Loucy (cell line): ENCODE measurements around the gene AIRE.

ENCODE experiments used
- EZH2phosphoT487 ChIP-seq: fragments of 200-600 bp; IDR thresholded peaks from 2 replicates; pipeline ENCODE4 v1.6.1; 2018; ENCODE audit warnings: antibody characterized with exemption, mild to moderate bottlenecking, moderate library complexity, borderline replicate concordance
- TF ChIP-seq, protein P1 (sequence below): fragments of 200-600 bp; sonication (generic); conservative IDR thresholded peaks from 2 replicates; pipeline ENCODE4 v1.5.1; 2014; ENCODE audit warnings: mild to moderate bottlenecking, antibody characterized with exemption, low read length

DNA sequence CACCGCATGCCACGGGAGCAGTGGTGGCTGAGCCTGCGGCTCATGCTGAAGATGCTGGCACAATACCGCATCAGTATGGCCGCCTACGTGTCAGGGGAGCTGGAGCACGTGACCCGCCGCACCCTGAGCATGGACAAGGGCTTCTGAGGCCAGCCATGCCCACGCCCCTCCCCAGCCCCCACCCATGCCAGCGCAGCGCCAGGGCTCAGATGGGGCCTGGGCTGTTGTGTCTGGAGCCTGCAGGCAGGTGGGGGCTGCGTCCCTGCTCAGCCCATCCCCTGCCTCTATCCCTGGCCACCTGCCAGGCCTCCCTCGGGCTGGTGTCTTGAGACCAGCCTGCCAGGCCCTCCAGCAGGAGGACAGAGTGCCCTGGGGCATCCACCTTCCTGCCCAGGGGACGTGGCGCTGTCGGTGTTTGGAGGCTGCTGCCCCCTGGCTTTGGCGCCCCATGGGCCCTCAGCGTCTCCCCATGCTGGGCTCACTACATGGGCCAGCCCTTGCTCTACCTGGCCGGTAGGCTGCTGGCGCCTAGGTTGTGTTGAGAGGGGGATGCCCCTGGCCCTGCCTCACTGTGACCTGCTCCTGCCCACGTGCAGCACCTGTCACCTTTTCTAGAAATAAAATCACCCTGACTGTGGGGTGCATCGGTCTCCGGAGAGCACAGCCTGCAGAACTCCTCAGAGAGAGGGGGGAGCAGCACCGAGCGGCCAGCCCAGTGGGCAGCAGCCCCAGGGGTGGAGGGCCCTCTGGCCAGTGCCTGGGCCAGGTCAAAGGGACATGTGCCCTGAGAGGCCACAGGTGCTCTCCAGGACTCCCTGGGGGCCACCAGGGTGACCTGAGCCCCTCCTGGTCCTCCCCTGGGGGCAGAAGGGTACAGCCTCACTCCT lies 41.3 kb downstream of the AIRE start:
- TF ChIP-seq, protein P1, sequence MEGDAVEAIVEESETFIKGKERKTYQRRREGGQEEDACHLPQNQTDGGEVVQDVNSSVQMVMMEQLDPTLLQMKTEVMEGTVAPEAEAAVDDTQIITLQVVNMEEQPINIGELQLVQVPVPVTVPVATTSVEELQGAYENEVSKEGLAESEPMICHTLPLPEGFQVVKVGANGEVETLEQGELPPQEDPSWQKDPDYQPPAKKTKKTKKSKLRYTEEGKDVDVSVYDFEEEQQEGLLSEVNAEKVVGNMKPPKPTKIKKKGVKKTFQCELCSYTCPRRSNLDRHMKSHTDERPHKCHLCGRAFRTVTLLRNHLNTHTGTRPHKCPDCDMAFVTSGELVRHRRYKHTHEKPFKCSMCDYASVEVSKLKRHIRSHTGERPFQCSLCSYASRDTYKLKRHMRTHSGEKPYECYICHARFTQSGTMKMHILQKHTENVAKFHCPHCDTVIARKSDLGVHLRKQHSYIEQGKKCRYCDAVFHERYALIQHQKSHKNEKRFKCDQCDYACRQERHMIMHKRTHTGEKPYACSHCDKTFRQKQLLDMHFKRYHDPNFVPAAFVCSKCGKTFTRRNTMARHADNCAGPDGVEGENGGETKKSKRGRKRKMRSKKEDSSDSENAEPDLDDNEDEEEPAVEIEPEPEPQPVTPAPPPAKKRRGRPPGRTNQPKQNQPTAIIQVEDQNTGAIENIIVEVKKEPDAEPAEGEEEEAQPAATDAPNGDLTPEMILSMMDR, result no peak
- no peak for TF ChIP-seq EZH2phosphoT487
